Naive thymus-derived CD4-positive, alpha-beta T cell (primary cell): ENCODE measurements around the gene RPTOR. TPM values are rescaled to one million over a fixed set of nuclear protein-coding genes. Genes with fewer than 3 reads are reported as not detected.

ENCODE experiments used
- ATAC-seq: fragments of 150-1000 bp; cut with Tn5 transposase; 2 replicates; pipeline ENCODE4 v1.10.0; 2021; ENCODE audit warnings: mild to moderate bottlenecking, moderate library complexity
- CTCF ChIA-PET: fragments of 350-600 bp; sonication (Branson Sonifier 250); formaldehyde crosslinking; loops from one replicate; lab custom pipeline; 2021; ENCODE audit warnings: antibody characterized with exemption; lab: Charles Lee
- POLR2A ChIA-PET: fragments of 350-600 bp; sonication (Branson Sonifier 250); formaldehyde crosslinking; loops from one replicate; lab custom pipeline; 2021; ENCODE audit warnings: antibody characterized with exemption, inconsistent platforms; lab: Charles Lee
- DNase-seq, 9 donors: peaks; one replicate each; pipeline versions ENCODE4 v3.0.0 to v3.0.0-alpha.2; 2020 to 2022; ENCODE audit warnings: mixed read lengths in 1 of 9
- H3K27ac ChIP-seq: one replicate; pipeline ENCODE4 v1.7.0; 2013; ENCODE audit warnings: mild to moderate bottlenecking, low read depth, low read length, moderate library complexity
- H3K27me3 ChIP-seq, 2 donors: one replicate each; pipeline ENCODE4 v1.7.0; 2013; ENCODE audit warnings: low read length in 2 of 2, mild to moderate bottlenecking in 2 of 2, moderate library complexity in 2 of 2; ENCODE audit not compliant: control insufficient read depth in 2 of 2, insufficient read depth in 2 of 2
- H3K36me3 ChIP-seq, 3 experiments: 1 replicate in 2 of 3; 2 replicates in 1 of 3; pipeline ENCODE4 v1.7.0; 2013; ENCODE audit warnings: low read length in 3 of 3, mild to moderate bottlenecking in 3 of 3, moderate library complexity in 1 of 3; ENCODE audit not compliant: insufficient read depth in 3 of 3, control insufficient read depth in 2 of 3
- H3K4me1 ChIP-seq, 2 donors: one replicate each; pipeline ENCODE4 v1.7.0; 2013; ENCODE audit warnings: low read length in 2 of 2, mild to moderate bottlenecking in 2 of 2, moderate library complexity in 1 of 2; ENCODE audit not compliant: control insufficient read depth in 2 of 2, insufficient read depth in 2 of 2
- H3K4me3 ChIP-seq: 2 replicates; pipeline ENCODE4 v1.7.0; 2013; ENCODE audit warnings: mild to moderate bottlenecking, low read length
- H3K9me3 ChIP-seq, 3 experiments: 1 replicate in 2 of 3; 2 replicates in 1 of 3; pipeline ENCODE4 v1.7.0; 2013; ENCODE audit warnings: low read length in 3 of 3; ENCODE audit not compliant: control insufficient read depth in 2 of 3
- H3K27ac Mint-ChIP-seq, 9 donors: one replicate each; pipeline ENCODE4 v1.8.0; 2020 to 2022; ENCODE audit warnings: mixed read lengths in 9 of 9, mild to moderate bottlenecking in 8 of 9, moderate library complexity in 5 of 9, inconsistent platforms in 2 of 9
- H3K27me3 Mint-ChIP-seq, 5 donors: one replicate each; pipeline ENCODE4 v1.8.0; 2021 to 2022; ENCODE audit warnings: mixed read lengths in 5 of 5, mild to moderate bottlenecking in 1 of 5
- H3K36me3 Mint-ChIP-seq, 5 donors: one replicate each; pipeline ENCODE4 v1.8.0; 2020 to 2022; ENCODE audit warnings: mixed read lengths in 5 of 5, mild to moderate bottlenecking in 3 of 5, inconsistent platforms in 1 of 5
- H3K4me1 Mint-ChIP-seq, 7 donors: one replicate each; pipeline ENCODE4 v1.8.0; 2020 to 2022; ENCODE audit warnings: mixed read lengths in 7 of 7, mild to moderate bottlenecking in 3 of 7, inconsistent platforms in 1 of 7
- H3K4me3 Mint-ChIP-seq, 10 donors: one replicate each; pipeline ENCODE4 v1.8.0; 2020 to 2022; ENCODE audit warnings: mild to moderate bottlenecking in 10 of 10, mixed read lengths in 10 of 10, moderate library complexity in 6 of 10, inconsistent platforms in 2 of 10
- H3K9me3 Mint-ChIP-seq, 11 donors: one replicate each; pipeline ENCODE4 v1.8.0; 2020 to 2022; ENCODE audit warnings: mixed read lengths in 11 of 11, mild to moderate bottlenecking in 4 of 11, inconsistent platforms in 1 of 11, moderate library complexity in 1 of 11
- intact Hi-C, 2 donors: fragments of 100-400 bp; cut with micrococcal nuclease; formaldehyde crosslinking; loops; one replicate each; pipeline ENCODE4 v1.15.1; 2023
- polyA plus RNA-seq, 2 donors: library from polyadenylated mRNA; unstranded; fragments of 300-500 nt; fragmentation: Illumina TruSeq; gene quantifications; one replicate each; pipeline ENCODE4 v1.2.3, GENCODE V29; 2021
- total RNA-seq, 6 experiments: library from RNA in 5 of 6; stranded (reverse) in 5 of 6; gene quantifications; 1 replicate in 5 of 6; 2 replicates in 1 of 6; pipeline ENCODE4 v1.2.3 and lab custom pipeline; 2021 to 2026

RPTOR gene
- total and polyA plus RNA-seq, 7 experiments from 2014 or later, result 10.9 to 89.8 (median 59.9) TPM

GRCh38 chr17:80965606-80966005, 421.0 kb downstream of the RPTOR start:
- H3K9me3 ChIP-seq, result no peaks in the 10 kb centered on the region
- ChIA-PET POLR2A (no interaction called here), CTCF (interaction anchor here (0.6 kb wide), 1 partner anchor 603 kb away, joined by 3 read pairs; no protein-coding TSS in a partner anchor)
- intact Hi-C loops, result no loop called here
- DNase-seq (no peak), ATAC-seq (no peak)
- no peak overlapping the region for H3K4me3 ChIP-seq
- peak overlapping the region in 2 of 9 donors; percentile 42 to 48 for H3K27ac Mint-ChIP-seq
- no peaks in the 10 kb centered on the region for H3K9me3 Mint-ChIP-seq
- H3K27me3 ChIP-seq, result no peaks in the 10 kb centered on the region
- H3K36me3 Mint-ChIP-seq, result peaks cover 0 to 19% (median 4%) of the 10 kb centered on the region in 5 donors
- H3K27ac ChIP-seq, result no peak overlapping the region
- H3K4me1 ChIP-seq, result peaks cover 0 to 13% of the 10 kb centered on the region in 2 donors
- no peak overlapping the region for H3K4me3 Mint-ChIP-seq
- H3K36me3 ChIP-seq, result peaks cover 0 to 39% (median 0%) of the 10 kb centered on the region in 3 experiments
- H3K27me3 Mint-ChIP-seq, result no peaks in the 10 kb centered on the region
- H3K4me1 Mint-ChIP-seq, result peaks cover 4 to 12% (median 6%) of the 10 kb centered on the region in 7 donors

- no peaks in the 10 kb centered on the region for H3K9me3 ChIP-seq
- intact Hi-C loops, result no loop called here
- H3K27ac ChIP-seq, result no peak overlapping the region
- H3K27me3 ChIP-seq, result no peaks in the 10 kb centered on the region
- ChIA-PET CTCF (no interaction called here), POLR2A (interaction anchor here (0.8 kb wide), 1 partner anchor 183 kb away, joined by 3 read pairs; no protein-coding TSS in a partner anchor)
- peaks cover 0 to 11% (median 4%) of the 10 kb centered on the region in 5 donors for H3K36me3 Mint-ChIP-seq
- H3K4me3 ChIP-seq, result no peak overlapping the region
- no peak for ATAC-seq
- no peaks in the 10 kb centered on the region for H3K9me3 Mint-ChIP-seq
- H3K4me3 Mint-ChIP-seq, result no peak overlapping the region
- DNase-seq, result no peak
- no peaks in the 10 kb centered on the region for H3K27me3 Mint-ChIP-seq
- H3K4me1 ChIP-seq, result peaks cover 0 to 20% of the 10 kb centered on the region in 2 donors
- H3K36me3 ChIP-seq, result peaks cover 0 to 21% (median 0%) of the 10 kb centered on the region in 3 experiments
- peaks cover 5 to 14% (median 6%) of the 10 kb centered on the region in 7 donors for H3K4me1 Mint-ChIP-seq
- H3K27ac Mint-ChIP-seq, result no peak overlapping the region
Measured at GRCh38 chr17:80967404-80967872, 422.8 kb downstream of the RPTOR start.

- CTCF ChIA-PET, result no interaction called here
- H3K27me3 ChIP-seq, result no peaks in the 10 kb centered on the region
- H3K27ac Mint-ChIP-seq, result peak overlapping the region in 6 of 9 donors; percentile 11 to 69 (median 43)
- no peak for DNase-seq
- peaks cover 0 to 11% (median 4%) of the 10 kb centered on the region in 5 donors for H3K36me3 Mint-ChIP-seq
- H3K9me3 Mint-ChIP-seq, result no peaks in the 10 kb centered on the region
- peaks cover 0 to 20% of the 10 kb centered on the region in 2 donors for H3K4me1 ChIP-seq
- peaks cover 0 to 18% (median 0%) of the 10 kb centered on the region in 3 experiments for H3K36me3 ChIP-seq
- H3K9me3 ChIP-seq, result no peaks in the 10 kb centered on the region
- no peak overlapping the region for H3K27ac ChIP-seq
- no peak overlapping the region for H3K4me3 Mint-ChIP-seq
- H3K27me3 Mint-ChIP-seq, result no peaks in the 10 kb centered on the region
- intact Hi-C loops, result no loop called here
- ATAC-seq, result no peak
- POLR2A ChIA-PET, result no interaction called here
- peaks cover 5 to 14% (median 6%) of the 10 kb centered on the region in 7 donors for H3K4me1 Mint-ChIP-seq
- no peak overlapping the region for H3K4me3 ChIP-seq
Measured at GRCh38 chr17:80968602-80969029, 424.0 kb downstream of the RPTOR start.

GRCh38 chr17:80969030-80969673, 424.5 kb downstream of the RPTOR start:
- DNase-seq (no peak), ATAC-seq (peak; percentile 18)
- H3K27me3 Mint-ChIP-seq, result peaks cover 0 to 5% (median 0%) of the 10 kb centered on the region in 5 donors
- POLR2A ChIA-PET, result no interaction called here
- peaks cover 0 to 10% (median 4%) of the 10 kb centered on the region in 5 donors for H3K36me3 Mint-ChIP-seq
- peak overlapping the region in 6 of 9 donors; percentile 18 to 75 (median 36) for H3K27ac Mint-ChIP-seq
- no peak overlapping the region for H3K4me3 Mint-ChIP-seq
- Histone ChIP-seq H3K27me3 (no peaks in the 10 kb centered on the region), H3K27ac (no peak overlapping the region), H3K4me1 (peaks cover 0 to 20% of the 10 kb centered on the region in 2 donors), H3K9me3 (no peaks in the 10 kb centered on the region), H3K4me3 (no peak overlapping the region), H3K36me3 (peaks cover 0 to 12% (median 0%) of the 10 kb centered on the region in 3 experiments)
- peaks cover 5 to 14% (median 6%) of the 10 kb centered on the region in 7 donors for H3K4me1 Mint-ChIP-seq
- CTCF ChIA-PET, result interaction anchor here (0.9 to 2.9 kb wide), 2 partner anchors 10 to 542 kb away, joined by 3 to 26 read pairs; no protein-coding TSS in a partner anchor
- H3K9me3 Mint-ChIP-seq, result no peaks in the 10 kb centered on the region
- intact Hi-C loops, result no loop called here

GRCh38 chr17:80969674-80970043, 425.0 kb downstream of the RPTOR start:
- Histone ChIP-seq H3K9me3 (no peaks in the 10 kb centered on the region), H3K27ac (no peak overlapping the region), H3K4me1 (peaks cover 0 to 20% of the 10 kb centered on the region in 2 donors), H3K36me3 (peaks cover 0 to 7% (median 0%) of the 10 kb centered on the region in 3 experiments), H3K4me3 (no peak overlapping the region), H3K27me3 (no peaks in the 10 kb centered on the region)
- Mint-ChIP-seq H3K4me3 (peak overlapping the region in 1 of 10 donors; percentile 6), H3K36me3 (peaks cover 0 to 5% (median 0%) of the 10 kb centered on the region in 5 donors), H3K4me1 (peaks cover 5 to 14% (median 6%) of the 10 kb centered on the region in 7 donors), H3K9me3 (no peaks in the 10 kb centered on the region), H3K27ac (peak overlapping the region in 6 of 9 donors; percentile 18 to 75 (median 36)), H3K27me3 (peaks cover 0 to 9% (median 0%) of the 10 kb centered on the region in 5 donors)
- intact Hi-C loops, result loop anchor here in 1 of 2 donors (1.0 to 10.0 kb wide), 2 partner anchors 105 to 394 kb away; no protein-coding TSS in a partner anchor
- DNase-seq, result no peak
- POLR2A ChIA-PET, result interaction anchor here (1.0 kb wide), 2 partner anchors 40 to 543 kb away, joined by 3 read pairs; no protein-coding TSS in a partner anchor
- ATAC-seq, result no peak
- CTCF ChIA-PET, result interaction anchor here (0.7 to 2.9 kb wide), 4 partner anchors 10 to 543 kb away, joined by 3 to 26 read pairs (median 3); no protein-coding TSS in a partner anchor

GRCh38 chr17:80970044-80970761, 425.6 kb downstream of the RPTOR start:
- H3K36me3 ChIP-seq, result peaks cover 0 to 2% (median 0%) of the 10 kb centered on the region in 3 experiments
- H3K9me3 ChIP-seq, result no peaks in the 10 kb centered on the region
- intact Hi-C loops, result loop anchor here in 1 of 2 donors (1.0 to 10.0 kb wide), 2 partner anchors 105 to 395 kb away; no protein-coding TSS in a partner anchor
- Mint-ChIP-seq H3K9me3 (no peaks in the 10 kb centered on the region), H3K27ac (peak overlapping the region in 6 of 9 donors; percentile 37 to 86 (median 50)), H3K4me3 (peak overlapping the region in 5 of 10 donors; percentile 11 to 56 (median 24)), H3K27me3 (peaks cover 0 to 9% (median 0%) of the 10 kb centered on the region in 5 donors), H3K36me3 (peaks cover 0 to 5% (median 0%) of the 10 kb centered on the region in 5 donors), H3K4me1 (peaks cover 5 to 14% (median 6%) of the 10 kb centered on the region in 7 donors)
- DNase-seq (peak in 8 of 9 donors; percentile 23 to 49 (median 41)), ATAC-seq (peak; percentile 80)
- ChIA-PET POLR2A (interaction anchor here (1.0 kb wide), 2 partner anchors 40 to 543 kb away, joined by 3 read pairs; no protein-coding TSS in a partner anchor), CTCF (interaction anchor here (0.7 to 2.9 kb wide), 5 partner anchors 9 to 543 kb away, joined by 3 to 26 read pairs (median 3); no protein-coding TSS in a partner anchor)
- no peaks in the 10 kb centered on the region for H3K27me3 ChIP-seq
- H3K4me1 ChIP-seq, result peaks cover 0 to 20% of the 10 kb centered on the region in 2 donors
- no peak overlapping the region for H3K27ac ChIP-seq
- no peak overlapping the region for H3K4me3 ChIP-seq
